Effector CD4-positive, alpha-beta T cell (primary cell): Measurements from ENCODE around the gene CHID1.

Experiments used
- DNase-seq: peaks from one replicate; pipeline ENCODE4 v3.0.0-alpha.2; 2020

The CHID1 gene

GRCh38 chr11:907668-908067, 2.9 kb downstream of the CHID1 start:
- no peak for DNase-seq

DNA sequence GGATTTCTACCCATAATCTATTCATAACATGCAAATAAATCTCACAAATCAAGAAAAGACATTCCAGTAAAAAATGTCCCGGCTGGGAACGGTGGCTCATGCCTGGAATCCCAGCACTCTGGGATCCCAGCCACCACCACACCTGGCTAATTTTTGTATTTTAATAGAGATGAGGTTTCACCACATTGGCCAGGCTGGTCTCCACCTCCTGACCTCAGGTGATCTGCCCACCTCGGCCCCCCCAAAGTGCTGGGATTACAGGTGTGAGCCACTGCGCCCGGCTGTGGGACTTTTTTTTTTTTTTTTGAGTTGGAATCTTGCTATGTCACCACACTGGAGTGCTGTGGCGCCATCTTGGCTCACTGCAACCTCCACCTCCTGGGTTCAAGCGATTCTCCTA, 4.7 kb downstream of the CHID1 start:
- DNase-seq: no peak

- no peak for DNase-seq
Observed at GRCh38 chr11:904380-904779, 6.2 kb downstream of the CHID1 start.

DNA sequence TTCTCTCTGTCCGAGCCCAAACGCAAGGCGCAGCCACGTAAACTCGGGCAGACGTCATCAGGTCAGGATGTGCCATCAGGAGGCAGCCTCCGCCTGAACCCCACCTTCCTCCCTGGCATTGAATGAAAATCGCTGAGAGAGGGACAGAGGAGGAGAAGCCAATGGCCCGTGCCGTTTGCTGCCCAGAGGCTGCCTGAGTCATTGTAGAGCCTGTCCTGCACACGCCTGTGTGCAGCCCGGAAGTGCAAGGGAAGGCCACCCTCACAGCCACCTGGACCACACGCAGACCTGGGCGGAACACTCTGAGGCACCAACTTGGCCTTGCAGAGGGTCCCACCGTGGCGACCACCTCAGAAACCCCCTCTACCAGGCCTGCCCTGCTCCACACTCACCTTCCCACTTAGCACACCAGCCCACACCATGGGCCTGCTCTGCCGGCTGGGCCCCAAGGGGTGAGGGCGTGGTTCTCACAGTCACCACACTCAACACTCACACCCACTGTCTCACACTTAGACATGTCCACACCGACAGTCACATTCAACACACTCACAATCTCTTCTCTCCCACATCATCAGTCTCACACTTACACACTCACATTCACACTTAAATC, 9.1 kb downstream of the CHID1 start:
- DNase-seq: no peak

- no peak for DNase-seq
Observed at GRCh38 chr11:900545-900944, 10.1 kb downstream of the CHID1 start.

- no peak for DNase-seq
Observed at GRCh38 chr11:899724-900123, 10.9 kb downstream of the CHID1 start.

GRCh38 chr11:898540-899190, 11.9 kb downstream of the CHID1 start:
- no peak for DNase-seq

- DNase-seq: no peak
Observed at GRCh38 chr11:898143-898511, 12.5 kb downstream of the CHID1 start.

DNA sequence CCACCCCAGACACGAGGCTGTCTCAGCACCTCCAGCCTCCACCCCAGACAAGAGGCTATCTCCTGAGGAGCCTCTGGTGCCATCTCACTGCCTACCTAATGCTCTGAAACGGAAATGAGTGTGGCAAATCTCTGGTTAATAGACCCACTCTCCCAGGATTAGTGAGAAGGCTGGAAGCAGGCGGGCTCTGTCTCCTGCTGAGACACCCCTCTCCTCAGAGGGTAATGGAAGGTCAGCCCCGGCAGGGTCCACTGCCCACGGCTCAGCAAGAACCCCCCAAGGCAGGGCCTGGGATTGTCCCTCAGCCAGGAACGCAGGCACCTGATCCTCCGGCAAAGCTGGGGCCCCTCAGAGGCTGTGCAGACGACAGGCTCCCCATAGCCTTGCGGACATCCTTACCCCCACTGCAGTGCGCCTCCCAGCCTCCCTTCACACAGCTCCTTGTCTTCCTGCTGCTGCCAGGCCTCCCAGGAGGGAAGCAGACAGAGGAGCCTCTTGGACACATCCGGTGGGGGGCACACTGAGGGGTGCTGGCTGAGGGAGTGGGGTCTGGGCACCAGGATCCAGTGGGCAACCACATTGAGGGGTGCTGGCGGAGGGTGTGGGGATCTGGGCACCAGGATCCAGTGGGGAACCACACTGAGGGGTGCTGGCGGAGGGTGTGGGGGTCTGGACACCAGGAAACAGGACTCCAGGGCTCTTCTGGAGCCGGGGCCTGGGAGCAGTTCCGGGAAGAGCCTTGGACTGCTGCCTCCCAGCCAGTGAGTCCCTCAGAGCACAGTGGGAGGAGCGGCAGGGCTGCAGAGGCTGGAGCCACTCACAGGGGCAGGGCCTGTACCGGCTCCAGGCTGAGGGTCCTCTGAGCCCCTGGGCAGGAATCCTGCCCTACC, 13.1 kb downstream of the CHID1 start:
- DNase-seq: no peak

DNA sequence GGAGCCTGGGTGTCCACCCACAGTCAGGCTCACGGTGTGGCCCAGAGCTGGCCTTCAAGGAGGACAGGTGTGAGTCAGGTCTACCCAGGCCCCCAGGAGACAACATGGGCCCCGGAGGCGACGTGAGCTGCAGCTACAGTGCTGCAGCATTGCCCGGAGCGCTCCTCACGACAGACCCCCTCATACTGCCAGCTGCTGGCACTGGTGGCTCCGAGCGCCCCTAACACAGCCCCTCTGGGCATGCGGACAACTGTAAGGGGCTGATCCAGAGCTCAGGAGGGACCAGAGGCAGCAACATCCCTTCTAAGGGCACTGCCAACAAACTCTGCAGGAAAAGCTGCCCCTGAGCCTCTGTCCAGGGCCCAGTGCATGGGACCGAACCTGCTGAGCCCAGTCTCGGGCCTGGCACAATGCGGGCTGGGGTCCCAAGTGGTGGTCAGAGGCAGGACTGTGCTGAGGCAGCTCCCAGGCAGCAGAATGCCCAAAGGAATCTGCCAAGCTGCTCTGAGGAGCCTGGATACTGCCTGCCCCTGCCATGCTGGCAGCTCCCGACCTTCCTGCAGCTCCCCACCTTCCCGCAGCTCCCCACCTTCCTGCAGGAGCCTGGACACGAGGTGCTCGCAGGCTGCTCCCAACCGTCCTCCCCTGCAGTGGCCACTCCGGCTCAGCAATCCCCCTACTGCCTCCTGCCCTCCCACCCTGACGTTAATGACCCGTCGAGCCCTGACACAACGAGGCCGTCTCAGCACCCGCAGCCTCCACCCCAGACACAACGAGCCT, 15.1 kb downstream of the CHID1 start:
- DNase-seq: no peak

- no peak for DNase-seq
Observed at GRCh38 chr11:894575-895201, 15.9 kb downstream of the CHID1 start.

- DNase-seq: no peak
Observed at GRCh38 chr11:893008-893654, 17.5 kb downstream of the CHID1 start.

DNA sequence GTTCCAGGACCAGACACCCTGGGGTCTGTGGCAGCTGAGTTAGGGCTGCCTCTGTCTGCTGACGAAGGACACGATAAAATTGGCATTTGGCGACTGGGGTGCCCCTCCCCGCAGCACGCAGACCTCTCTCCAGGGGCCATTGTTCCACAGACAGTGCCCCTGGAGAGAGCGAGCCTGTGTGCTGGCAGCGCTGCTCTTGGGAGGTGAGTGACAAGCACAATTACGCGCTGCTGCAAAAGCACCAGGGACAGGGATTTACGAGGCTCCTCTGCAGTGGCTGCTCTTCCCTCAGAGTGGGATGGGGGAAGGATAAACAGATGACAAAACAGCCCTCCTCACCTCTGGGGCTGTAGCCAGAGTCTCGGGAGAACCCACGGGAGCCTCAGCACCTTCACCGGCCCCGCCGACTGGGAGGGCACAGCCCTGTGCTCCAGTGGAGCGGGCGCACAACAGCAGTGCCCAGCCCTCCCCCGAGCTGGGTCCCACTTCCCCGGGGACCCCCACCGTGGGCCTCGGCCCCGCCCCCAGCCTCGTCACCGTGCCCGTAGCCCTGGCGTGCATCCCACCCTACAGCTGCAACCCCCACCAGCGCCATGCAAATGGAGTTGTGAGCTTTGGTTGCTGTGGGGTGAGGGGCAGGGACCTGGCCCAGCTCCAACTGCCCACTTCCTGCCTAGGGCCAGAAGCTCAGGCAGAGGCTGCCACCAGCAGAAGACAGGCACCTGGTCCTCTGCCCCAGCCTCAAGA, 19.6 kb downstream of the CHID1 start:
- DNase-seq: no peak

- no peak for DNase-seq
Observed at GRCh38 chr11:889687-890475, 20.7 kb downstream of the CHID1 start.

GRCh38 chr11:889257-889656, 21.4 kb downstream of the CHID1 start:
- DNase-seq: no peak

GRCh38 chr11:888310-889212, 22.0 kb downstream of the CHID1 start:
- no peak for DNase-seq

DNA sequence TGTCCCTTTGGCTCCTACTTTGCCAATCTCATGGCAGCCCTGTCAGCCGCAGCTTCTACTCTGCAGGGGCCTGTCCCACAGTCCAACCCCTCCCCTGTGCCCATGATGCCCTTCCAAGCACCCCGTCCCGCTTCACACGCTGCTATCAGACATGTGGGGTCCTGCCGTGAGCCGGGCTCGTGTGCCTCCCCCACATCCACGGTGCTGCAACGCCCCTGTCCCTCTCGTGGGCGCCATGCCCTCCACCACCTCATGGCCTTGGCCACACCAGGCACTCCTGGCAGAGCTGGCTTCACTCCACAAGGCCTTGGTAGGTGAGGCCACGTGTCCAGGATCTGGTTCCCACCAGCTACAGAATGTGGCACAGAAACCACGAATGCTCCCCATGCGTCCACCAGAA, 23.0 kb downstream of the CHID1 start:
- no peak for DNase-seq

DNA sequence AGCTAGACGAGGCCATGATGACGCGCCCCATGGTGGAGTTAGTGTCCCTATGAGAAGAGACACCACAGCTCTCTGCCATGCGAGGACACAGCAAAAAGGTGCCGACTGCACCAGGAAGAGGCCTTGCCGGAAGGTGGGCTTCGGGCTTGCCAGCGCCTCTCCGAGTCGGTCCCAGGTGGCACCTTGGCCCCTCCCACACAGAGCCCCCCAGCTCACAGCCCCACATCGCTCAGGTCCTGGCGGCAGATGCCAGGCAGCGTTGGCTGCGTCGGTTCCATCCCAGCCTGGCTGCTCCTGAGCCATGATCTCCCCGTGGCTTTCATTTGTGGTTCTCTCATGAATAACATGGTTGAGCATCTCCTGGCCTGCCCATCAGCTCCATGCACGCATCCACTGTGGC, 24.0 kb downstream of the CHID1 start:
- DNase-seq: no peak

DNA sequence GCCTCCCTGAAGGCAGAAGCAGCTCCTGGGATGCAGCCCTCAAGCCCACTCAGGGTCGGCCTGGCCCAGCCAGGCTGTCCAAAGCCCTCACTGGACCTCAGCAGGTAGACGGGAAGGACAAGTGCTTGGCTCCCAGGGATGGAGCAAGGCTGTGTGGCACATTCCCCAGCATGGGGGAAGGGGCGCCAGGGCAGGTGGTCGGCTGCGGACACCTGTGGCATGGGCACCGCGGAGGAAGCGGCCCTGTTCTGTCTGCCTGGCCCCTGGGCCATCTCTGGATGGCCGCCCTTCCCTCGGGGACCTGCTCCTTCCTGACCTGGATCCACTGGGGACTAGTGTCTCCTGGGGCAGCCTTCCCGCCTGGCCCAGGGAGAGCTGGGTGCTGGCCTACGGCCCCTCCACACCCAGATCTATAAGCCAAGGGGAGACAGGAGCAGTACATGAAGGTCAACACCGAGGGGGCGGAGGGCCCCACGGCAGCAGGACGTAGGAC, 26.0 kb downstream of the CHID1 start:
- DNase-seq: no peak
